ENCODE measurements around the gene NABP1.

The NABP1 gene

DNA sequence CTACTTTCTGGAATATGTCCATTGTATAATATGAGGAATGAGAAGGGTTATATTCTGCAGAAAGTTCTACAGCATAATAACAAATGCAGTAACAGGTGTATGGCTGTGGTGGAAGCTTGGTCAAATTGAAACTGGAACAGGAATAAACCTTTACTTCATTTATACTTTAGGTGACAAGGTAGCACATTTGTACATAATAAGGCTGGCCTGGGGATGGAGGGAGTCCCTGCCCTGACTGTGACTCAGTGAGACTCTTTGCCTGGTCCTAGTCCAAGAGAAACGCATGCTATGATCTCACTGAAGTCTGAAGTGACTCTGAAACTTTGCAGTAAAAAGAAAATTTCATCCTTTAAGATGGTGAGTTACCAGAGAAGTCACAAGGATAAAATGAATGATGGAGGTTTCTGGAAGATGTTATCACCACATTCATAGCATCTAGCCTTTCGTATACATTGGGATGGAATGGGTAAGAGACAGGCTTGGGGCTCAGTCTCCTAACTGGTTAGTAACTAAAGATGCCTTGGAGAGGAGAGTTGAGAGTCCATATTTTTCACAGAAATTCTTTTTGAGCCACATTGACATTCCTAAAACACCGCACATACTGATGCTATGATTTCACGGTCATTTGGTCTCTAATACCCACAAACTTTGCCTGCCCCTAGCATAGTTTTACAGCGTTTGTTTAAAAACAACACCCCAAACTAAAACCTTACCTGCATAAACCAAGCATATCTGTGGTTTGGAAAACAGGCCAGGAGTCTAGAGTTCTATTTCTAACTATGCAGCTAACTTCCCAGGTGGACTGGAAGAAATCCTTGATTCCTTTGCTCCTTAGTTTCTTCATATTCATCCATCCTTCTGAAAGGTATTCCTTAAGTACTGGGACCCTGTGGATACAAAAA, 42.4 kb upstream of the NABP1 start:
- no peaks in the 10 kb centered on the region for H4K20me1 ChIP-seq (ENCODE audit: insufficient read depth, low read length, poor library complexity, severe bottlenecking)
- H3F3A ChIP-seq (ENCODE audit: low read depth) = no peaks in the 10 kb centered on the region
- peaks cover 41% of the 10 kb centered on the region for H3K4me1 ChIP-seq (ENCODE audit: insufficient read depth, low read length, poor library complexity, severe bottlenecking)
- no peak overlapping the region for H3K4me3 ChIP-seq (ENCODE audit: low read length, poor library complexity, severe bottlenecking)
- no peaks in the 10 kb centered on the region for H3K27me3 ChIP-seq (ENCODE audit: insufficient read depth, low read length, poor library complexity, severe bottlenecking)
- no peaks in the 10 kb centered on the region for H3K9me2 ChIP-seq (replicated peaks; ENCODE audit: low read depth, low read length)
- H3K36me3 ChIP-seq (ENCODE audit: insufficient read depth, low read length) = no peaks in the 10 kb centered on the region
- no peaks in the 10 kb centered on the region for H3K79me2 ChIP-seq (ENCODE audit: insufficient read depth, low read length)
- no peaks in the 10 kb centered on the region for H3K9me3 ChIP-seq (ENCODE audit: insufficient read depth, low read depth, low read length)
- H2AFZ ChIP-seq (ENCODE audit: low read length) = no peak overlapping the region
- TF ChIP-seq, protein P1, sequence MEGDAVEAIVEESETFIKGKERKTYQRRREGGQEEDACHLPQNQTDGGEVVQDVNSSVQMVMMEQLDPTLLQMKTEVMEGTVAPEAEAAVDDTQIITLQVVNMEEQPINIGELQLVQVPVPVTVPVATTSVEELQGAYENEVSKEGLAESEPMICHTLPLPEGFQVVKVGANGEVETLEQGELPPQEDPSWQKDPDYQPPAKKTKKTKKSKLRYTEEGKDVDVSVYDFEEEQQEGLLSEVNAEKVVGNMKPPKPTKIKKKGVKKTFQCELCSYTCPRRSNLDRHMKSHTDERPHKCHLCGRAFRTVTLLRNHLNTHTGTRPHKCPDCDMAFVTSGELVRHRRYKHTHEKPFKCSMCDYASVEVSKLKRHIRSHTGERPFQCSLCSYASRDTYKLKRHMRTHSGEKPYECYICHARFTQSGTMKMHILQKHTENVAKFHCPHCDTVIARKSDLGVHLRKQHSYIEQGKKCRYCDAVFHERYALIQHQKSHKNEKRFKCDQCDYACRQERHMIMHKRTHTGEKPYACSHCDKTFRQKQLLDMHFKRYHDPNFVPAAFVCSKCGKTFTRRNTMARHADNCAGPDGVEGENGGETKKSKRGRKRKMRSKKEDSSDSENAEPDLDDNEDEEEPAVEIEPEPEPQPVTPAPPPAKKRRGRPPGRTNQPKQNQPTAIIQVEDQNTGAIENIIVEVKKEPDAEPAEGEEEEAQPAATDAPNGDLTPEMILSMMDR (conservative IDR thresholded peaks at IDR 0.05; ENCODE audit: low read length) = no peak
- no peak for TF ChIP-seq EZH2phosphoT487 (IDR thresholded peaks at IDR 0.05; ENCODE audit: borderline replicate concordance)
- no peak overlapping the region for H3K9ac ChIP-seq (ENCODE audit: low read depth, low read length, poor library complexity, severe bottlenecking)
- no peak overlapping the region for H3K4me2 ChIP-seq (ENCODE audit: low read depth, low read length, poor library complexity, severe bottlenecking)

DNA sequence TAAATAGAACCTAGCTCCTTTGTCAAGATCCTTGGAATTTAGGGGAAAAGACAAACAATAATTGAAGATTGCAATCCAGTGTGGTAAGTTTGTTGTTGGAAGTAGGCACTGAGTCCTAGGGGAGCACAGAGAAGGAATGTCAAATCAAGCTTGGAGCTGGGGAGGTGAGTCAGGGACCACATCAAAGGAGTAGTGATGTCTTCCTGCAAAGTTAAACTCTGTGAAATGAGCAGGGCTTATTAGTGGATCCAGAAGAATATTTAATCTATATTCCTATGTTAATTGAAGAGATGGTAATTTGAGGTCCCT, 41.7 kb upstream of the NABP1 start:
- no peak overlapping the region for H3K4me3 ChIP-seq (ENCODE audit: low read length, poor library complexity, severe bottlenecking)
- H3K9ac ChIP-seq (ENCODE audit: low read depth, low read length, poor library complexity, severe bottlenecking) = no peak overlapping the region
- no peak for TF ChIP-seq EZH2phosphoT487 (IDR thresholded peaks at IDR 0.05; ENCODE audit: borderline replicate concordance)
- TF ChIP-seq, protein P1 (conservative IDR thresholded peaks at IDR 0.05; ENCODE audit: low read length) = no peak
- H3K4me1 ChIP-seq (ENCODE audit: insufficient read depth, low read length, poor library complexity, severe bottlenecking) = peaks cover 47% of the 10 kb centered on the region
- no peaks in the 10 kb centered on the region for H3K36me3 ChIP-seq (ENCODE audit: insufficient read depth, low read length)
- no peaks in the 10 kb centered on the region for H3K9me2 ChIP-seq (replicated peaks; ENCODE audit: low read depth, low read length)
- no peaks in the 10 kb centered on the region for H3K79me2 ChIP-seq (ENCODE audit: insufficient read depth, low read length)
- no peaks in the 10 kb centered on the region for H3K9me3 ChIP-seq (ENCODE audit: insufficient read depth, low read depth, low read length)
- H4K20me1 ChIP-seq (ENCODE audit: insufficient read depth, low read length, poor library complexity, severe bottlenecking) = no peaks in the 10 kb centered on the region
- H2AFZ ChIP-seq (ENCODE audit: low read length) = no peak overlapping the region
- H3F3A ChIP-seq (ENCODE audit: low read depth) = no peaks in the 10 kb centered on the region
- H3K4me2 ChIP-seq (ENCODE audit: low read depth, low read length, poor library complexity, severe bottlenecking) = no peak overlapping the region
- H3K27me3 ChIP-seq (ENCODE audit: insufficient read depth, low read length, poor library complexity, severe bottlenecking) = no peaks in the 10 kb centered on the region

DNA sequence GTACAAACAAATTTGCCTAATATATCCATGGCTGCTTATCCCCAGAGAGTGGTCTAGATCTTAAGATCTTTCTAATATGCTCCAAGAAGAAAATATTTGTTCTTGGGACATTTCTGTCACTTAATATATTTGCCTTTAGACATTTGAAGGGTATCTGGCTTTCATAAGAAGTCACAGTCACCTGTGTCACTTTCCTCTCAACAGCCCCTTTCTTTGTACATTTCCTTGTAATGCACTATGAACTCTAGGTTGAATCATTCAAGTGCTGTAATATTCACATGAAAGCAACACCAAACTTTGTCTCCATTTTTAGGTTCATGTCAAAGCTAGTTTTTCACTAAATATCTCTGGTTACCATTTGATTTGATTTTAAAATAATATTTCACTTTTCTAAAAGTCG, 41.4 kb upstream of the NABP1 start:
- no peak overlapping the region for H3K4me3 ChIP-seq (ENCODE audit: low read length, poor library complexity, severe bottlenecking)
- peaks cover 48% of the 10 kb centered on the region for H3K4me1 ChIP-seq (ENCODE audit: insufficient read depth, low read length, poor library complexity, severe bottlenecking)
- H3K9me3 ChIP-seq (ENCODE audit: insufficient read depth, low read depth, low read length) = no peaks in the 10 kb centered on the region
- no peaks in the 10 kb centered on the region for H3K27me3 ChIP-seq (ENCODE audit: insufficient read depth, low read length, poor library complexity, severe bottlenecking)
- H4K20me1 ChIP-seq (ENCODE audit: insufficient read depth, low read length, poor library complexity, severe bottlenecking) = no peaks in the 10 kb centered on the region
- TF ChIP-seq, protein P1 (conservative IDR thresholded peaks at IDR 0.05; ENCODE audit: low read length) = no peak
- TF ChIP-seq EZH2phosphoT487 (IDR thresholded peaks at IDR 0.05; ENCODE audit: borderline replicate concordance) = no peak
- no peaks in the 10 kb centered on the region for H3K9me2 ChIP-seq (replicated peaks; ENCODE audit: low read depth, low read length)
- H3K9ac ChIP-seq (ENCODE audit: low read depth, low read length, poor library complexity, severe bottlenecking) = no peak overlapping the region
- H3K79me2 ChIP-seq (ENCODE audit: insufficient read depth, low read length) = no peaks in the 10 kb centered on the region
- no peak overlapping the region for H2AFZ ChIP-seq (ENCODE audit: low read length)
- no peaks in the 10 kb centered on the region for H3F3A ChIP-seq (ENCODE audit: low read depth)
- H3K36me3 ChIP-seq (ENCODE audit: insufficient read depth, low read length) = no peaks in the 10 kb centered on the region
- H3K4me2 ChIP-seq (ENCODE audit: low read depth, low read length, poor library complexity, severe bottlenecking) = no peak overlapping the region

All from Loucy (cell line).